ENCODE measurements around the gene EPAS1.

Gene EPAS1

GRCh38 chr2:46367286-46367685, 70.1 kb downstream of the EPAS1 start:
- no peak for TF ChIP-seq CTCF (IDR thresholded peaks at IDR 0.05; ENCODE audit: low read depth, low read length)
- no peak for DNase-seq (ENCODE audit: low read depth, low spot score)
- in situ Hi-C loops (cut with HindIII; ENCODE audit: low sequenced_read_pairs) = no loop called here
- H3K4me3 ChIP-seq (ENCODE audit: low read depth, low read length) = no peak overlapping the region

GRCh38 chr2:46368401-46368800, 71.2 kb downstream of the EPAS1 start:
- no peak overlapping the region for H3K4me3 ChIP-seq (ENCODE audit: low read depth, low read length)
- DNase-seq (ENCODE audit: low read depth, low spot score) = no peak
- no peak for TF ChIP-seq CTCF (IDR thresholded peaks at IDR 0.05; ENCODE audit: low read depth, low read length)
- in situ Hi-C loops (cut with HindIII; ENCODE audit: low sequenced_read_pairs) = no loop called here

- no peak overlapping the region for H3K4me3 ChIP-seq (ENCODE audit: low read depth, low read length)
- in situ Hi-C loops (cut with HindIII; ENCODE audit: low sequenced_read_pairs) = no loop called here
- TF ChIP-seq CTCF (IDR thresholded peaks at IDR 0.05; ENCODE audit: low read depth, low read length) = no peak
- DNase-seq (ENCODE audit: low read depth, low spot score) = no peak
Measured at GRCh38 chr2:46369783-46370182, 72.6 kb downstream of the EPAS1 start.

GRCh38 chr2:46371854-46372253, 74.6 kb downstream of the EPAS1 start:
- H3K4me3 ChIP-seq (ENCODE audit: low read depth, low read length) = no peak overlapping the region
- DNase-seq (ENCODE audit: low read depth, low spot score) = no peak
- in situ Hi-C loops (cut with HindIII; ENCODE audit: low sequenced_read_pairs) = no loop called here
- no peak for TF ChIP-seq CTCF (IDR thresholded peaks at IDR 0.05; ENCODE audit: low read depth, low read length)

GRCh38 chr2:46372475-46372874, 75.3 kb downstream of the EPAS1 start:
- H3K4me3 ChIP-seq (ENCODE audit: low read depth, low read length) = no peak overlapping the region
- DNase-seq (ENCODE audit: low read depth, low spot score) = no peak
- TF ChIP-seq CTCF (IDR thresholded peaks at IDR 0.05; ENCODE audit: low read depth, low read length) = no peak
- in situ Hi-C loops (cut with HindIII; ENCODE audit: low sequenced_read_pairs) = no loop called here

- no peak for DNase-seq (ENCODE audit: low read depth, low spot score)
- no peak for TF ChIP-seq CTCF (IDR thresholded peaks at IDR 0.05; ENCODE audit: low read depth, low read length)
- in situ Hi-C loops (cut with HindIII; ENCODE audit: low sequenced_read_pairs) = no loop called here
- H3K4me3 ChIP-seq (ENCODE audit: low read depth, low read length) = no peak overlapping the region
Measured at GRCh38 chr2:46373238-46373637, 76.0 kb downstream of the EPAS1 start.

GRCh38 chr2:46375566-46376125, 78.4 kb downstream of the EPAS1 start:
- in situ Hi-C loops (cut with HindIII; ENCODE audit: low sequenced_read_pairs) = no loop called here
- no peak overlapping the region for H3K4me3 ChIP-seq (ENCODE audit: low read depth, low read length)
- no peak for TF ChIP-seq CTCF (IDR thresholded peaks at IDR 0.05; ENCODE audit: low read depth, low read length)
- DNase-seq (ENCODE audit: low read depth, low spot score) = no peak
